GM20000 (cell line): ENCODE data around the gene SNAPC4.
"Not testable (repeated sequence)": the region's sequence is repeated elsewhere in the genome, so short reads cannot be mapped to it uniquely, and the experiment has no call there.

Experiments used
- DNase-seq: peaks from one replicate; pipeline ENCODE4 v3.0.0; 2012; ENCODE audit warnings: low spot score
- CTCF ChIP-seq: IDR thresholded peaks from 2 replicates; pipeline ENCODE4 v1.5.1; 2012; ENCODE audit warnings: mild to moderate bottlenecking, control low read depth; ENCODE audit errors: extremely low read depth, missing control alignments

Gene SNAPC4

GRCh38 chr9:136432591-136432990, 32.6 kb upstream of the SNAPC4 start:
- no peak for DNase-seq
- TF ChIP-seq CTCF: no peak

GRCh38 chr9:136431782-136432350, 31.9 kb upstream of the SNAPC4 start:
- DNase-seq: no peak
- no peak for TF ChIP-seq CTCF

GRCh38 chr9:136430588-136431234, 30.7 kb upstream of the SNAPC4 start:
- DNase-seq: no peak
- no peak for TF ChIP-seq CTCF

DNA sequence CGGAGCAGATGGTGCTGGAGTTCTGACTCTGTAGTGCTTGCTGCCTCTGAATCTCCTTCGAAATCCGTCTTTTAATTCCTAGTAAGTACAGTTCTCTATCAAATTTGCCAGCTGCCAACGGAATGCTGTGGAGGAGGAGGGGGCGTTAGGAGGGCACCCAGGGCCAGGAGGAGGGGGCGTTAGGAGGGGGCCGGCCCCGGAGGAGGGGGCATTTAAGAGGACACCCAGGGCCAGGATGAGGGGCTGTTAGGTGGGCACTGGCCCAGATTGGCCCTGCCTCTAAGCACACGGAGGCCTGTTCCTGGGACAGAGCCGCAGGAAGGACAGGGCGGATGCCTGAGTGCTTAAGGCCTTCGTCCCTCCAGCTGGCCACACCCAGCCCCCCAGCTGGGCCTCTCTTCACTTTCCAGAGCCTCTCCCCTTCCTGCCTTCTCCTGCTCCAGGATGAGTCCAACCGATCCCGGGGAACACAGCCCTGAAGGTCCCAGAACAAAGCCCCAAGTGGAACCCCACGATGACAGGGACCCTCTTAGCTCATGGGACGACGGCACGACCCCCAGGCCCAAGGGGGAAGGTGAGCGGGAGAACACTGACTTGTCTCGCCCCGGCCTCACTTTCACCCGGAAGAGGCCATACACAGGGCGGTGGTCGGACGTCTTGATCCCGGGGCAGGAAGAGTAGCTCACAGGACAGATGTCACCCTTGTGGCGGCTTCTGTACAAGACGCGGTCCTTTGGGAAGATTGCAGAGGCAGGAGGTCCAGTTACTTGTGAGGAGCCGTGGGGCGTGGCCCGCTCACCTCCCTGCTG, 29.9 kb upstream of the SNAPC4 start:
- DNase-seq: no peak
- no peak for TF ChIP-seq CTCF

- DNase-seq: no peak
- no peak for TF ChIP-seq CTCF
These were observed 29.2 kb upstream of the SNAPC4 start for GRCh38 chr9:136429075-136429628.

DNA sequence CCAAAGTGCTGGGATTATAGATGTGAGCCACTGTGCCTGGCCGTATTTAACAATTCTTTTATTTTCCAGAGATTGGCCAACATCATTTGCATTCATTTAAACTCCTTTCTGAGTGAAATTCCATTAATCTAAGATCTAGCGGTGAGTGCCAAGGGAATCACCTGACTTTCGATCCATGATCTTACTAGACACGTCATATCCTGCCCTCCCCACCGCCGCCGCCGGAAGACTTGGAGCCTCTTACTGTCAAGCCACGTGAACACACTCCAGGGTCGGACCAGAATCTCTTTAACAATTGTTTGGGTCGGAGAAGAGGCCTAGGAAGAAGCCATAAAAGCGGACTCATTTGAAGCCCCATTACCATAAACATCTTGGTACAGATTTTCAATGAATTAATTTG, 26.8 kb upstream of the SNAPC4 start:
- DNase-seq: no peak
- no peak for TF ChIP-seq CTCF

DNA sequence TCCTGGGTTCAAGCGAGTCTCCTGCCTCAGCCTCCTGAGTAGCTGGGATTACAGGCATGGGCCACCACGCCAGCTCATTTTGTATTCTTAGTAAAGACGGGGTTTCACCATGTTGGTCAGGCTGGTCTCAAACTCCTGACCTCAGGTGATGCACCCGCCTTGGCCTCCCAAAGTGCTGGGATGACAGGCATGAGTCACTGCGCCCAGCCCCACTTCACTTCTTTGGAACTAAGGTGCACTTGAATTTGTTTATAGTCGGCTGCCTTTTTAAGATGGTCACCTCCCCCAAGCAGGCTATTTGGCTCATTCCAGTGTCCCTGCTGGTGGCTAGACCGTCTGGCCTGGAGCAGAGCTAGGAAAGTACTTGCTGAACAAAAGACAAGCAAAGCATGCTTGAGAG, 25.4 kb upstream of the SNAPC4 start:
- DNase-seq: not testable (repeated sequence)
